GM19324 (cell line): ENCODE results near the gene MYH7B.

Source experiments
- ATAC-seq: cut with Tn5 transposase; IDR thresholded peaks from one replicate; pipeline ENCODE4 v1.9.1; 2021; ENCODE audit warnings: mild to moderate bottlenecking, moderate library complexity; ENCODE audit not compliant: unreplicated experiment, low FRiP score

The MYH7B gene

DNA sequence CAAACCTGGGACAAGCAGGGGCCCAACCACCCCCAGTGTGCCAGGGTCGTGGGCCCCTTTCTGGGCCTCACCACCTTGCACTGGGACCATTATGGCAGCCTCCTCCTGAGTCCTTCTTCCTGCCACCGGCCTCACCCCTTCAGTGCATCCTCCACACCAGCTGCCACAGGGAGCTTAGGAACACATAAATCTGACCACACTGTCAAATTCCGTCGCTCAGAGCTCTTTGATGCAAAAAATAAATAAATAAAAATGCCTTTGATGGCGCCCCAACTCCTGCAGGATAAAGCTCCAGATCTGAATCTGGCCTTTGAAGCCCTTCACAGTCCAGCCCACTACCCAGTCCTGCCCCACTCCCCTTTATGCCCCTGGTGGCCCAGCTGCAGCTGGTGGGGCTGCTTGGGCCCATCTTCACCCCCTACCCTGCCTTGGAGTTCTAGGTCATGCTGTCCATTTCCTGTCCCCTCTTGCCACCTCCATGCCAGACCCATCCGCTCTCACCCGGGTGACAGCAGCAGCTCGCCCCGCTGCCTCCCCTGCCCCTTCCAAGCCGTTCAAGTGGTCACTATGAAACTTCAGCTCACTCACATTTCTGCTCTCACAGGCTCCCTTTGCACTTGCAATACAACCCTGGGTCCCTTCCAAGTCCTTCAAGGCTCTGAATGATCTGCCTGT, 16.0 kb downstream of the MYH7B start:
- ATAC-seq = no peak

DNA sequence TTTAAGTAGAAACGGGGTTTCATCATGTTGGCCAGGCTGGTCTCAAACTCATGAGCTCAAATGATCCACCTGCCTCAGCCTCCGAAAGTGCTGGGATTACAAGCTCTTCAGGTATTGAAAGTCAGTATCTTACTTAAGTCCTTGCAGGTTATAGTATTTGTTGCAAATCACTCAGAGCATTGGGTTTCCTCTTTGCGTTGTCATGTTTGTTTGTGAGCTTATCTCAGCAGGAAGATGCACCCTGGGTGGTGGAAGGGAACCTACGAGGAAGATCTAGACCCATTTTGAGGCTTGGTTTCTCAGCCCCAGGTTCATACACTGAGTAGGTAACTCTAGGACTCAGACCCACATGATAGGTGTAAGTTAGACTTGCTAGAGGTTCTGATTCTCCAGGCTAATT, 18.6 kb downstream of the MYH7B start:
- ATAC-seq = no peak

DNA sequence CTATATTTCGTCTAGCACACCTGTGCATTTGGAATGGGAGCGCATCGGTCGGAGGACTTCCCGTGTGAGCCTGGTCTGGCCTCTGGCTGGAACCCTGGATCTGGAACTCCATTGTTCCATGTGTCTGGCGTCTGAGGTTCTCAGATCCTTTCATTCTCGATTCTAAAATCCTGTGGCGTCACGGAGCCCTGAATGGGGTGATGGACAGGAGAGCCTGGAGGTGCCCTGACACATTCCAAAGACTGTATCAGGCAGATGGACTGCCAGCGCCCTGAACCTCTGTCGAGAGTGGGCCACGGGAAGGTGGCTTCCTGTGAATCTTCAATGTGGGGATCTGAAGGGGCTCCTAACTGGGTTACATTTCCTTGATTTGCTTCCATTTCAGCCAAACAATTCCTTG, 20.6 kb downstream of the MYH7B start:
- no peak for ATAC-seq

DNA sequence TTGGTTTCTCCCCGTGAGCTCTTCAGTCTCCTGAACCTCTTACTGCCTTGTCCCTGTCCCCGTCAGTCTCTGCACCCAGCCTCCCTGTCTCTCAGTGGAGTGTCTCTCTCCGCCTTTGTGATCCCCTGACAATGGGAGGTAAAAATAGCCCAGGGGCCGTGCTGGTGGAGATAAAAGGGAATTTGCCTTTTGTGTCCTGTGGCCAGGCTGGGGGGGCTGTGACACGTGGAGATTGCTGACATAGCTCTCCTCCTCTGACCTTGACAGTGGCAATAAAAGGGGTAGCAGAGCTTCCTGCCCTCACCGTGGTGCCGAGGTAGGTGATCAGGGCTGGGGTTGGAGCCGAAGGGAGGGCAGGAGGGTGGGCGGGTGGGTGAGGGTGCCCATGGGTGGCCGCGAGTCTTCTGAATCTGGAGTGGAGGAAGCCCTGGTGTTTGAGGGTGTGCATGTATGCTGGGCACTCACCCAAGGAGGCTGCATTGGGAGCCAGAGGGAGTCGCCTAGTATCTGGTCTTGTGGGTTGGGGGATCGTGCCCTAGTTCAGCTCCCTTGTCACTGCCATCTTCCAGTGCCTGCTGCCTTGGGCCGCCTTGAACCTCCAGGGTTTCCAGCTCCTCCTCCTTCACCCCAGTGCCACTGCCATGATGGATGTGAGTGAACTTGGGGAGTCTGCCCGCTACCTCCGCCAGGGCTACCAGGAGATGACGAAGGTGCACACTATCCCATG, 21.9 kb downstream of the MYH7B start:
- ATAC-seq = no peak

DNA sequence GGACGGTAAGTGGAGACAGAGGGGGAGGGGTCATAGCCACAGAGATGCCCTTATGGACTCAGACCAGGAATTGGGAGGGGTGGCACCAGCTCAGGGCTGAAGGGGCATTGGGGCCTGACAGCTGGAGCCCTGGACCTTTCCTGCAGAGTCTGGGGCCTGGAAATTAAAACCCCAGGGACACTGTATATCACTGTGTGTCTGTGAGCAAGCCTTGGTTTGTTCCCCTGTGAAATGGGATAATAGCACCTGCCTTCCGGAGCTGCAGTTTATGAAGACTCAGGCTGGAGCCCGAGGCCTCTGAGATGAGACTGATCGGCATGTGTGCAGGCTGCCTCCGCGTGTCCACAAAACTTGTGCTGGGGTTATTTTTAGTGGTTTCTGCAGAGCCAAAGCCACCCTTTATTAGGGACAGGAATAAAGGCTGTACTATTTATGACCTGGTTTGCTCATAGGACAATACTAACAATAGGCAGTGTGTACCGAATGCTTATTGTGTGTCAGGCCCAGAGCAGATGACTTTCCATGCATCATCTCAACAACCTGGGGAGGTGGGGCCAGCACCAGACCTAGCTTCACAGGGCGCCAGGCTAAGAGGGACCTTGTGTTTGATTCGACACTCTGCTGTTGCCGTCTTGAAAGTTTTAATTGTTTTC, 22.6 kb downstream of the MYH7B start:
- ATAC-seq = no peak

DNA sequence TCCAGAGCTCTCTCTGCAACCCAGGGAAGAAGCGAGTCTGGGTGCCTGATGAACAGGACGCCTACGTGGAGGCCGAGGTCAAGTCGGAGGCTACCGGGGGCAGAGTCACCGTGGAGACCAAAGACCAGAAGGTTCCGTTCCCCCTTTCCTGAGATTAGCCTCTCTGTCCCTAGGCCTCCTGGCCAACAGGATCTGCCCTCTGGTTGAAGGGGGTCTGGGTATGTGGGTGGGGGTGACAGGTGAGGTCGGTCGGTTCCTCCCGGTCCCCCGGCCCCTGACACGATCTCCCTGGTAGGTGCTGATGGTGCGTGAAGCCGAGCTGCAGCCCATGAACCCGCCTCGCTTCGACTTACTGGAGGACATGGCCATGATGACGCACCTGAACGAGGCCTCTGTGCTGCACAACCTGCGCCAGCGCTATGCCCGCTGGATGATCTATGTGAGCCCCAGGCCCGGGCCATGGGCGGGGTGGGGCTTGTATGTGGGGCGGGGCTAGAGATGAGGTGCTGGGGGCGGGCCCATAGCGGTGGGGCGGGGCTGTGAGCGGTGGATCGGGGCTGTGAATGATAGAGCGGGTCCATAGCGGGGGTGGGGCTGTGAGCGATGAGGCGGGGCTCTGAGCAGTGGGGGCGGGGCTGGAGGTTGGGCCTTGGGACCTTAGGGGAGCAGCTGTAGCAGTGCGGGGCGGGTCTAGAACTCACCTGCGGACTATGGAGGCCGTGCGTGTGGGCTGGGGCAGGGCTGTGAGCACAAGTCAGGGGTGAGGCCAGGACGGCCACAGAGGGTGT, 23.9 kb downstream of the MYH7B start:
- no peak for ATAC-seq

DNA sequence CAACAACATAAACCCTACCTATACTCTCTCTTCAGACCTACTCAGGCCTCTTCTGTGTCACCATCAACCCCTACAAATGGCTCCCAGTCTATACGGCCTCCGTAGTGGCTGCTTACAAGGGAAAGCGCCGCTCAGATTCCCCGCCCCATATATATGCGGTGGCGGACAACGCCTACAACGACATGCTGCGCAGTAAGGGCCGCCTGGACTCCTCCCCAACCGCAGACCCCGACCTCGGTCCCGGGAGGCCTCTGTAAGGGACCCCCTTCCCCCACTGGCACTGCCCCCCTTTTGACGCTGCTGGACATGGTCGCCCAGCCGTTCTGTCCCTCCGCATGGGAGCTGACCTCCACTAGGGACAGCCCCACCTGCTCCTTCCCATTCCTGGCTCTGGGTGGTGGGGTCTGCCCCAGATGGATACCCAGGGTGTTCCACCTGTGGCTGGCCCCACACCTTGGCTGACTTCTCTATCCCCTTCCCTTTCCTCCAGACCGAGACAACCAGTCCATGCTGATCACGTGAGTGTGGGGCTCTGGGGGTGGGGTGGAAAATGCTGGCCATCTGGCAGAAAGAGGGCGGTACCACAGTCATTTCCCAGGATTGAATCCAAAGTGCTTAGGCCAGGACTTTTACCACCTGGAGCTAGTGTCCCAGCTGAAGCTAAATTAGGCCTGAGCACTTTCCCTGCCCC, 25.0 kb downstream of the MYH7B start:
- no peak for ATAC-seq

DNA sequence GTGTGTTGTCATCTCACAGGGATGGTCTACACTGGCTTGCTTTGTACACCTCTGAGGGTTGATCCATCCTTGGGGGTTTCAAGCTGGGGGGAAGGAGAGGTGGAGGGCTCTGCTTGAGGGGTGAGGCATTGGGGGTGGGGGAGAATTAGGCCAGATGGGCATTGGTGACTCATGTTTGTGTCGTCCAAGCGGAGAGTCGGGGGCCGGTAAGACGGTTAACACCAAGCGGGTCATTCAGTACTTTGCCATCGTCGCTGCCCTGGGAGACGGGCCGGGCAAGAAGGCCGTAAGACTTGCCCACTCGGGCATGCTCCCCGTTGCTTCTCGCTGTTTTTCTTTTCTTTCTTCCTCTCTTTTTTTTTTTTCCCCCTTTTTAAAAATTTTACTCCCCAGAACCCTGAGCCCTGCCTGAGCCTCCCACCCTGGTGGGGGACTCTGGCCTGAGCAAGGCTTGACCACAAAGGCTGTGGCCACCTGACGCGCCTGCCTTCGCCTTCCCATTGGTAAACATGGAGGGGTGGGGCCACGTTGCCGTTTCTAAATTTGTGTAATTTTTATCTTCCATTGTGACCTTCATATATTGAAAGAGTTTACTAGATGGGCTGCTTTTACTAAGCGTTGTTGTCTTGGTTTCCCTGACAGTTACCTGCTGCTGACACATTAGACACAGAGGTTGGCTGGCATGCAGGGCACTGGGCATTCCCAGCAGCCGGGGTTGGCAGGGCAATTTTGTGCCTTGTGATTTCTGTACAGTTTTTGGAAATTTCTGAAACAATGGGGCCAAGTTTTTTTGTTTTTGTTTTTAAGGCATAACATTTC, 26.8 kb downstream of the MYH7B start:
- ATAC-seq = no peak

DNA sequence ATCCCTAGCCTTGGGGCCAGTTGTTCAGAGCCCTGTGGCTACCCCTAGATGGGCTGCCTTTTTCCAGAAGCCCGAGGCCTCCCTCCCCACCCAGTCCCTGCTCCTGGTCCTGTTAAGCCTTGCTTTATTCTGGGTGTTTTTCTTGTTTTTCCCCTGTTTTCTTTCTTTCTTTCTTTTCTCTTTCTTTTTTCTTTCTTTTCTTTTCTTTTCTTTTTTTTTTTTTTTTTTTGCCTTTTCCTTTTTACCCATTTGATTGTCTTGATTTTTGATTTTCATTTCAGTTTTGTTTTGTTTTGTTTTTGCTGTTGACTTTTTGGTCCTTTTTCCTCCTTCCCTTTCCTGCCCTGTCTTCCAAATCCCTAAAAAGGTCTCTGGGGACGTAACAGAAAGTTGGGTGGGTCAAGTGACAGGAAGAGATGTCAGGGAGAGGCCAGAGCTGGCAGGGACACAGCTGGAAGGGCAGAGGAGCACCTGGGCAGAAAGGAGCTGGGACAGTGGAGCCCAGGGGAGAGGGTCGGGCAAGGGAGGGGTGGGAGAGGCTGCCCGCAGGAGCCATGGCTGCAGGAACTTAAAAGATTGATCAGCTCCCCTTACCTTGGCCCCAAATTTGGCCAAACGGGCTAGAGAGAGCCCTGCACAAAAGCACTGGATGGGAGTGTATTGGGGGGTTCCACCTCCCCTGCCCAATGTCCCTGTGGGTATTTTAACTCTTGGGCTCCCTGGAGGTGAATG, 27.6 kb downstream of the MYH7B start:
- ATAC-seq = no peak

DNA sequence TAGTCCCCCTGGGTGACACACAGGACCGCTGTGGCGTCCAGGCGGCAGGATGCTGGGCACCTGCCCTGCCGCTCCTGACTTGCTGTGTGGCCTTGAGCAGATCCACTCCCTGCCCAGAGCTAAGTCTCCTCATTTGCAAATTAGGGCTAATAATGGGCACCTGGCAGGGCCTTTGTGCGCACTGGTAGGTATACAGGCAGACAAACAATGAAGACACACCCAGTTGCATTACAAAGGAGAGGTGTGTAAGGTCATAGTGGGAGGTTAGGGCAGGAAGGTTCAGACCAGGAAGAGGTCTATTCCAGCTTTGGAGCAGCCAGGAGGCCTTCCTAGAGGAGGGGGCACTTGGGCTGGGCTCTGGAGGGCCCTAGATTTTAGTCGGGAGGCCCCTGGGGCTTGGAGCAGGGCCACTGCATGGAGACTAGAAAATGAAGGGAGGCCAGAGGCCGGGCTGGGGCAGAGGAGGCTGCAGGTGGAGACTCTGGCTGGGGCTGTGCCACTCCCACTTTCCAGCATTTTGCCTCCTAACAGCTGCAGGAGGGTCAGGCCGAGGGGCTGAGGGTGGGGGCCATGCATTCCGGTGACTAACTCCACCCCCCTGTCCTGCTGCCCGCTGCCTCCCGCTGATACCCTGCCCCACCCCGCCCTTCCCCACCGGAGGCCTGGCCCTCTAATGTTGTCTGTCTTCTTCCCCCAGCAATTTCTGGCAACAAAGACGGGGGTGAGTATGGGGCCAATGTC, 28.5 kb downstream of the MYH7B start:
- ATAC-seq = no peak

DNA sequence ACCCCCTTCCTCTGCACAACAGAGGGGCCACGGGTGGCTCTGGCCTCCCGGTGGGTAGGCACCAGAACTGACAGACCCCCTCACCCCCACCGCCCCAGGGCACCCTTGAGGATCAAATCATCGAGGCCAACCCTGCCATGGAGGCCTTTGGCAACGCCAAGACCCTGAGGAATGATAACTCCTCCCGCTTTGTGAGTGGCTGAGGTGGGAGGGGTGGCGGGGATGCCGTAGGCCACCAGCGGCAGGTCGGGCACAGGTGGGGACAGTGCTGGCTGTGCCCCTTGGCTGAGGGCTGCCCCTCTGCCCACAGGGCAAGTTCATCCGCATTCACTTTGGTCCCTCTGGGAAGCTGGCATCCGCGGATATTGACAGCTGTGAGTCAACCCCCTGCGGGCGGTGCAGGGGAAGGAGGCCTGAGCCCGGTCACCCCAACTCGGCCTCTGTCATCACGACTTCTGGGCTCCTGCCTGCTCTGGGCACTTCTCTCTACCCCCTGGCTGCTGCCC, 29.1 kb downstream of the MYH7B start:
- ATAC-seq = no peak

DNA sequence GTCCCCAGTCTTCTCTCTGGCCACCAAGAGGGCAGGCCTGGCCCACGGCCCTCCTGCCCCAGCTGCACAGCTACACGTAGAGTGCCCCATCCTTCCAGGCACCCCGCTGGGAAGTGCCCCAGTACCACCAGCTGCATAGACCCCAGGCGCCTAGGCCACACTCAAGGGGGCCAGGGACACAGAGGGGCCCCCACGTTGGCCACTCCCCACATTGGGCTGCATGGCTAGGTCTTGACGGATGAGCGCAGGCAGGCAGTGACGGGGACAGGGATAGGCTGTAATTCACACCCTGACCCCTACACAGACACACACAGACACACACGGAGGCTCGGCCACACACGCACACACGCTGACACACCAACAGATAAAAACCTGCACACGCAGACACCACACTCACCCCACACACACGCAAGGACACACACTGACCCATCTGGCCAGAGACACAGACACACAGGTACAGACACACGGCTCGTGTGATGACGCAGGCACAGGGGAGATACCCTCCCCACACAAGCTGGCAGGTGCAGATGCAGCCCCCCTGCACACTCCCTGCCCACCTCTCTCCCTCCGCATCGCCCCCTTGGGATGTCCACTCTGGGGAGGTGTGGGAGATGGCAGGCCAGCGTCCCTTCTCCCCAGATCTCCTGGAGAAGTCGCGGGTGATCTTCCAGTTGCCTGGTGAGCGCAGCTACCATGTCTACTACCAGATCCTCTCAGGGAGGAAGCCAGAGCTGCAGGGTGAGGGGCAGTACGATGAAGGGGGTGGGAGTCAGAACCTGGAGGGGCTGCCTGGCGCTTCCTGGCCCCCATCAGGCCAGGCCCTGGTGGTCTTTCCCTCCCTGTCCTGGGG, 30.0 kb downstream of the MYH7B start:
- ATAC-seq = no peak

DNA sequence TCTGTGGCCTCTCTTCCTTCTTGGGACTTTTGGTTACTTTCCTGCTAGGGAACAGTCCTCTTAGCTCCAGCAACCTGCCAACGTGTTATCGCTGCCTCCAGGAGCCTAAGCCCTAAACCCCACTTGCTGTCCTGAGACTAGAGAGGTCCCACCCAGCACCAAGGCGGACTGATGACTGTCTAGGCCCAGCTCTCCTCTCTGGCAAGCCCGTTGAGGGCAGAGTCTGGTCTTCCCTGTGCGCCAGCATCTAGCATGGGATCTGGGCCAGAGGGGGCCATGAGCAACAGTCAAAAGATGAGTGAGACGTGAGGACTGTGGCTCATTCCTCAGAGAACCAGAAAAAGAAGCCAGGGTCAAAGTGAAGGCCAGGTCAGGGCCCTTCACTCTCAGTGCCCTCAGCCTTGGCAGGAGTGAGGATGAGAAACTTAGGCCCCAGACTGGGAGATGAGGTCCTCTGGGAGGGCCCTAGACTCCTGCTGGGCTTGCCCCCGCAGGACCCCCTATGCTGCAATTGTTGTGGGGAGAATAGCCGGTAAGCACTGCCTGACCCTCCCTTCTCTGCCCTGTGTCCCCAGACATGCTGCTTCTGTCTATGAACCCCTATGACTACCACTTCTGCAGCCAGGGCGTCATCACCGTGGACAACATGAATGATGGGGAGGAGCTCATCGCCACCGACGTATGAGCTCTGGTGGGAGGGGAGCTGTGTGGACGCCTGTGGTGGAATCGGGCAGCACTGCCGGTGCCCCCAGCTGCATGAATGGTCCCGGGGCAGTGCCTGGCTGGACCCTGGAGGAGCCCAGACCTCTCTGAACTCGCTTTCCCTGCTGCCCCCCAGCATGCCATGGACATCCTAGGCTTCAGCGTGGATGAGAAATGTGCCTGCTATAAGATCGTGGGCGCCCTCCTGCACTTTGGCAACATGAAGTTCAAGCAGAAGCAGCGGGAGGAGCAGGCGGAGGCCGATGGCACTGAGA, 30.9 kb downstream of the MYH7B start:
- ATAC-seq = no peak

DNA sequence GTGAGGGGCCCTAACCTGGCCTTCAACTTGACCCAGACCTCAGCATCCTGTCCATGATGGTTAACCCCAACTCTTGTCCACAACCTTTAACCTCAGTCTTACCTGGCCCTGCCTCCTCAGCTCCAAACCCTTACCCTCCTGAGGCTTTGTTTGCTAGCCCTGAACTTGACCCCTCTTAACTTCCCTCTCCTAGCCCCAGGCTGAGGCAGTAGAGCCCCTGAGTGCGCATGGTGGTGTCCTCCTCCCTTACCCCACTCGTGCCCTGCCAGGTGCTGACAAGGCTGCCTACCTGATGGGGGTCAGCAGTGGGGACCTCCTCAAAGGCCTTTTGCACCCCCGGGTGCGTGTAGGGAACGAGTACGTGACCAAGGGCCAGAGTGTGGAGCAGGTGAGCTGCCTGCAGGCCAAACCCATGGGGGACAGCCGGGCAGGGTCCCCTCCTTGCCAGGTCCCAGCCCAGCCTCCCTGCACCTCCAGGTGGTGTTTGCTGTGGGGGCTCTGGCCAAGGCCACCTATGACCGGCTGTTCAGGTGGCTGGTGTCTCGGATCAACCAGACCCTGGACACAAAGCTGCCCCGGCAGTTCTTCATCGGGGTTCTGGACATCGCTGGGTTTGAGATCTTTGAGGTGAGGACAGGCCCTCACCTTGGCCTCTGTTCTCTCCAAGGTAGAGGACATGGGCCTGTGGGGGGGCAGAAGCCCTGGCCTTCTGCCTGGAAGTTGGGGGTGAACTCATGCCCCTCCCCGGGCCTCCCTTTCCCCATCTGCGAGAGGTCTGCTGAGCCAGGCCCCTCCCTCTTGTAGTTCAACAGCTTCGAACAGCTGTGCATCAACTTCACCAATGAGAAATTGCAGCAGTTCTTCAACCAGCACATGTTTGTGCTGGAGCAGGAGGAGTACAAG, 31.9 kb downstream of the MYH7B start:
- no peak for ATAC-seq

DNA sequence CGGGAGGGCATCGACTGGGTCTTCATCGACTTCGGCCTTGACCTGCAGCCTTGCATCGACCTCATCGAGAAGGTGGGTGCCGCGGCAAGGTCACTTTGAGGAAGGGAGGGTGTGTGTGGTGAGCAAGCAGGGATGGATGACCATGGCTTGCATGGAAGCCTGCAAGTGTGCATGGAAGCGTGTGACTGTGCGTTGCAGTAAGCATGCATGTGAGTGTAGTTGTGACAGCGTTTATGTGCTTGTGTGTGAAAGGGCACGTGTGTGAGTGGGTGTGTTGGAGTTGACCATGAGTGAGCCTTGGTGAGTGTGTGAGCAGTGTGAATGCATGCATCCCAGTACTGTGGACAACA, 32.5 kb downstream of the MYH7B start:
- no peak for ATAC-seq
